Ammon's horn (tissue), 1 donor: ENCODE data around the gene ZNHIT3.
"Not testable (repeated sequence)": the region's sequence is repeated elsewhere in the genome, so short reads cannot be mapped to it uniquely, and the experiment has no call there.

Experiments
- DNase-seq: peaks from one replicate; pipeline ENCODE4 v3.0.0-alpha.2; 2016; ENCODE audit warnings: low spot score

ZNHIT3 gene

DNA sequence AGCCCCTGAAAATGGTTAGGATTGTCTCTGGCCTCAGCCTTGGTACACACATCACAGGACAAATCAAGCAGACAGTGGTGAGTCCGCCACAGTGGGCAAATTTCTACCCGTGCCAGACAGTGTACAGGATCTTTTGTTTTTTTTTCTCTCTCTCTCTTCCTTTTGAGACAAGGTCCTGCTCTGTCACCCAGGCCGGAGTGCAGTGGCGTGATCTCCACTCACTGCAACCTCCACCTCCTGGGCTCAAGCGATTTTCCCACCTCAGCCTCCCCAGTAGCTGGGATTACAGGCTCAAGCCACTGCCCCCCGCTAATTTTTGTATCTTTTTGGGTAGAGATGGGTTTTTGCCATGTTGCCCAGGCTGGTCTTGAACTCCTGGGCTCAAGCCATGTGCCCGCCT is 2.5 kb upstream of the ZNHIT3 start:
- DNase-seq = not testable (repeated sequence)

DNA sequence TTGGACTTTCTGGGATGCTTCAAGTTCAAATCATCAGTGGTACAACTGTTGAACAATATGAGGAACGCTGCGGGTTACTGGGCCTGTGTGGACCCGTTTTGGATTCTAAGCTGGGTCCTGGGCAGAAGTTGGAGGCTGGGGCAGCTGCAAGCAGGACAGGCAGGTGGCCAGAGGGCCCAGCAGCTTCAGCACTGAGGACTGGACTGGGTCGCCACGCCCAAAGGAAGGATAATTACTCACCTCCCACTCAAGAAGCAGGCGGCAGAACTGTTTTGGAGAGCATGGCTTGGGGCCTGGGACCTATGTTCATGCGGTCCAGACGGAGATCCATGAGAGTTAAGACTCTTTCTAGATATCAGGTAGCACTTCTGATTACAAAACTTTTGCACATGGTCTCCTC is 1.5 kb upstream of the ZNHIT3 start:
- DNase-seq = no peak

DNA sequence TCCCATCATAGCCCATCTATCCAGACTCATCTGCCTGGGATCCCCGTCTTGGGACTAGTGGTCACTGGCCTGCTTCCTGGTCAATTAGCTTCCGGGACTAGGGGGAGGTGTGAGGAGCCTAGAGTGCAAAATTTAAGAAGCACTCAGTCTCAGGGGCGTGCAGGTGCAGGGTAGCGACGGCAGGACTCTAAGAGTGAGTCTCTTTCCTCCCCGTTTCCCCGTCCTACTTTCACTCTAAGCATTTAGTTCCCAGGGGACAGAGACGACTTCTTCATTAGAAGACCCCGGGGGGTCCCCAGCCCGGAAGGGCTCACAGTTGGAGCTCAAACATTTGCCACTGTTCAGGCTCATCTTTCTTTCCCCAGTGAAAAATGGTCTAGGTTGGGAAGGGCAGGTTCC is 677 bp upstream of the ZNHIT3 start:
- no peak for DNase-seq

DNA sequence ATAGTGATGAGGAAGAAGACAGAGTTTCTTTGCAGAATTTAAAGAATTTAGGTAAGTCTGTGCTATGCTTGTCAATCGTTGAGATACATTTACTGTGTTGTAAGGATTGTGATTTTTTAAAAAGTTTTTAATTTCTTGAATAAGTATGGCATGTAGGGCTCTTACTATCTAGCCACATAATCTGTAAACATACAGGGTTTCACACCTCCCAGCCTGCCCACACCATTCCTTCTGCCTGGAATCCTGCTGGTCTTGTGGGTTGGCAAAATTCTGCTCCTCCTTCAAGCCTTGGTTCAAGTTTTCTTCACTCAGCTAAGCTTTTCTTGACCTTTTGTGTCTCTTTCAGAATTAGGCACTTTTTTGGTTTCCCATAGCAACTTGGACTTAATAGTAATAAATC is 7.5 kb downstream of the ZNHIT3 start:
- DNase-seq = no peak

DNA sequence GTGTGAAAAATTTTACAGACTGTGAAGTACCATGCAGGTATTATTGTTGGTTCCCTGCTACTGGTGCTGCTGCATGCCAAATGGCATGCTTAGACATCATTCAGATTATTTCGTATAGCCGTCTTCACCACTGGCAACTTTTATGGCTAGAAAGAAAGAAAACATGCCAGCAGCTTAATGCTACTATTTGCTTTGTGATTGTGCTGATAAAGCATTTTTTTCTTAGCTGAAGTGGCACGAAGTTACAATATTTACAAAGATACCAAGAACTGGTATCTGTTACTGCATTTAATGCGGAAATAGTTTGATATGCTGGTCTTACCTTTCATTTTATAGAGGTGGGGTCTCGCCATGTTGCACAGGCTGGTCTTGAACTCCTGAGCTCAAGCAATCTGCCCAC is 8.2 kb downstream of the ZNHIT3 start:
- DNase-seq = no peak

DNA sequence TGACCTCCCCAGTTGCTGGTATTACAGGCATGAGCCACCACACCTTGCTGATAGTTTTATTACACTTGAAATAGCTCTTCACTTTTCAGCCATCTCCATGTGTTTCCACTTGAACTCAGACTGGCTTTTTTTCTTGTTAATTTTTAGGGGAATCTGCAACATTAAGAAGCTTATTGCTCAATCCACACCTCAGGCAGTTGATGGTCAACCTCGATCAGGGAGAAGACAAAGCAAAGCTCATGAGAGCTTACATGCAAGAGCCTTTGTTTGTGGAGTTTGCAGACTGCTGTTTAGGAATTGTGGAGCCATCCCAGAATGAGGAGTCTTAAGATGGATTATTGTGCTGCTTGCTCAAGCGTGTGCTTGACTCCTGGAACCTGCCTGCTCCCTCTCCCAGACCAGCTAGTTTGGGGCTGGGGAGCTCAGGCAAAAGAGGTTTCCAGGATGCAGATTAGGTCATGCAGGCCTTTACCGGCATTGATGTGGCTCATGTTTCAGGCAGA is 8.6 kb downstream of the ZNHIT3 start:
- no peak for DNase-seq

DNA sequence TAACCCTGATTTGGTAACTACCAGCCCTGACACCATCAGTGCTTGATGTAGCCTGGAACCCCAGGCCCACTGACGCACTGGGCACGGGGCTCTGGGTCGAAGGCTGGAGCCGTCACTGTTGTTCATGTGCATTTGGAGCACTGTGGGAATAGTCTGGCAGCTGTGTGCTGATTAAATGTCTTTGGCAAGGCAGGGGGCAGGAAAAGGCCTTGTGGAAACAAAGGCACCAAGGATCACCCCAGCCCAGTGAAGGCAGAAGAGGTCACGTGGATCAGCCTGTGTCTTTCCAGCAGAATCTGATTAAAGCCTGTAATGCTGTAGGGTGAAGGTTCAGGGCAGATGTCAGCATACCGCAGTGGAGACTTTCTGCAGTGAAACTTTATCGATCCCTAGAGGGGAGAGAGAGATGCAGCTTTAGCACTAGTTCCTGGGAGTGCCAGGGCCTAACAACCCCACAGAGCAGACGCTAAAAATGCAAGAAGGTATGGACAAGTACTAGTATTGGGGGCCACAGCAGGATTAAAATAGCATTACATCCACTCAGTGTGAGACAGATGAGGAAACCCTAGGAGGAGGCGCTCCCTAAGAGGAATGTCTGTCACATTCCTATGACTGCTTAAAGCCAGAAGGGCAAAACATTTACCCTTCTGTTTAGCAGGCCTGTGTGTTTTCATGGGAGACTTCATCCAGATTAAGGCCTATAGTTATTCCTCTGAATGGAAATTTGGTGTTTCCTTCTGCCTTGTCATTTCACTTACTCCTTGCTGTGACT is 9.7 kb downstream of the ZNHIT3 start:
- DNase-seq = peak; percentile 68

DNA sequence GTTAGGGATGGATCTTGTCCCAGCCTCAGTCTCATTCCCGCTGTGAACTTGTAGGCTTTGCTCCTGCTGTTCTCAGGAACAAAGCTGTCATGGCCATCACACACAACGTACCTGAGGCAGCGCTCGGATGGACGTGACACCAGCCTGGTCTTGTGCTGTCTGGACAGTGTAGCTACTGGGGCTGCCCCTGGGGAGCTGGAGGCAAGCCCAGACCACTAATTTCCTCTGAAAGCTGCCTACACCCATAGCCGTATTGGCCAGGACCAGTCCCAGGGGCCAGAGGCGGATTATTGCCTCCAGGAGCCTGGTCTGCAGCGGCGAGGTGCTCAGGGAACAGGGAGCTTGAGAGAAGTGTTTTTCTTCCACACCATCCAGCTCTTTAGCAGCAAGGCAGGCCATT is 11.7 kb downstream of the ZNHIT3 start:
- no peak for DNase-seq

DNA sequence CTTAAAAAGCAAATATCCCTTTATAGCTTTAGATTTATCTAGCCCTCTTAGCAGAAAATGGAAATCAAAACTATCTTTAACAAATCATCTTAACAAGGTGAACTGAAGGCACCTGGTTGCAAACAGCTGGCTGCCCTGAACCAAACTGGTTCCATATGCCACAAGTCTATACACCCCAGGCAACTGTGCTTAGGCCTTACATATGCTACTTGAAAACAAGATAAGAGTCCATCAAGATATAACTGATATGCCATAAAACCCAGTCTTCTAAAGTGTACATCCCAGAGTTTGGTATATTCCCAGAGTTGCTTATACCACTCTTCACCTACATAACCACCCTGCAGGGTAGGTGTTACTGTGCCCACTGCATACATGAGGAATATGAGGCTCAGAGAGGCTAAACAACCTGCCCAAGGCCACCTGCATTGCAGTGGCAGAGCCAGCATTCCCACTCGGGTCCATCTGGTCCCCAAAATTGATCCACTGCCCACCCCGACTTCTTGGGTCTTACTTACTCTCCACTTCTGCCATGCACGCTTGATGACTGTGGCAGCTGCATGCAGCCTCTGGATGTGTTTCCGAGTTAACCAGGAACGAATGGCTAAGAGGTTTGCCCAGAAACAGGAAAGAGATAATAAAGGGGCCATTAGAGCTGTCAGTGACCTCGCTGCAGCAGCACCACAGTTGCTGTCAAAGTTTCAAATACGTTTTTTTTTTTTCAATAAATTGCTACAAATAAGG is 12.2 kb downstream of the ZNHIT3 start:
- no peak for DNase-seq

DNA sequence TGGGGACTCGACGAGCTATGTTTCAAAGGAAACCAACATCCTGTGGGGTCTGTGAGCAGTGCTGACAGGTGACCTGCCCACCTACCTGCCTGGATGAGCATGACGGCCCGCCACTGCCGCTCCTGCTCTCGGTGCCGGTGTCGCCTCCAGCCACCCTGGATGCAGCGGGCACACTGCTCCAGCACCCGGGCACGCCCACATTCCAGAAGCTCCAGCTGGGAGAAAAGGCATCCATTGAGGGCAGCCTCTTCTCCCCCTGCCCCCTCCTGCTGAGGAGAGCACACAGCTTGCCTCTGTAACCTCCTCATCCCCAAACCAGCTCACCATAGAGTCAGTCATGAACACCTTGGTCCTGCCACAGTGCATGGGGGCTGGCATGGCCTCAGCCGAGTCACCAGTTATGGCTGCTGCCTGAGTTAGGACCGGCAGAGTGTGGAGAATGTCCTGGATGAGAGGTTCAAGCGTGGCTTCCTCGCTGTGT is 14.3 kb downstream of the ZNHIT3 start:
- DNase-seq = no peak

DNA sequence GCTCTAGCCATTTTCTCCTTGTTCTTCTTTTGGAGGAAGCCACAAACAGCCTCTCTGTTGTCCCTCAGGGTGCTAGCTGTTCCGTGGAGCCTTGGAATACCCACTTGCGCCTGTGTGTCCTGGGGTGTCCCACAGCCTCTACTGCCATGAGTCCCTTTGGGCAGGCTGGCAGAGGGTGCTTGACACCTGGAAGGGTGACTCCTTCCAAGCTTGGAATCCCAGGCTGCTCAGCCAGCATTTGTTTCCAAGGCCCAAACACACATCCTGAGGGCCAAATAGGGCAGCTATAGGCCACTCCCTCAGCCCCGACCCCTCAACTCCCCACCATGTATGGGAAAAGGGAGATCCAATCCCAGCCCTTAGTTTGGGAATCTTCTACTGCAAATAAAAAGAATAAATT is 14.9 kb downstream of the ZNHIT3 start:
- no peak for DNase-seq

DNA sequence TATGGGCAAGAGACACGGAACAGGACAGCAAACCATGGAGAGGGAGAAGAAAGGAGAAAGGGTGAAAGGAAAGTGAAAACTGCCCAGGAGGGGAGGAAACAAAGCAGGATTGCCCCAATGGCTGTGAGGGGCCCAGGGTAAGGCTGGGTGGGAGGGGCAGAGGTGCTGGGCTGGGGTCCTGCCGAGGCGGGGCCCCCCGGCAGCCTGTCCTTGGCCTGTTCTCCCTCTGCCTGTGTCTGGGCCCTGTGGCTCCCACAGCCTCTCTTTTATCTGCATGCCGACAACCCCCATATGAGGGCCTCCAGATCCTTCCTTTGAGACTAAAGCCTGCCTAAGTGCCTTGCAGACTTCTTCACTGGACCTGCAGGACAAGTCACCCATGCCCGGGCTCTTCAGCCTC is 15.5 kb downstream of the ZNHIT3 start:
- no peak for DNase-seq

DNA sequence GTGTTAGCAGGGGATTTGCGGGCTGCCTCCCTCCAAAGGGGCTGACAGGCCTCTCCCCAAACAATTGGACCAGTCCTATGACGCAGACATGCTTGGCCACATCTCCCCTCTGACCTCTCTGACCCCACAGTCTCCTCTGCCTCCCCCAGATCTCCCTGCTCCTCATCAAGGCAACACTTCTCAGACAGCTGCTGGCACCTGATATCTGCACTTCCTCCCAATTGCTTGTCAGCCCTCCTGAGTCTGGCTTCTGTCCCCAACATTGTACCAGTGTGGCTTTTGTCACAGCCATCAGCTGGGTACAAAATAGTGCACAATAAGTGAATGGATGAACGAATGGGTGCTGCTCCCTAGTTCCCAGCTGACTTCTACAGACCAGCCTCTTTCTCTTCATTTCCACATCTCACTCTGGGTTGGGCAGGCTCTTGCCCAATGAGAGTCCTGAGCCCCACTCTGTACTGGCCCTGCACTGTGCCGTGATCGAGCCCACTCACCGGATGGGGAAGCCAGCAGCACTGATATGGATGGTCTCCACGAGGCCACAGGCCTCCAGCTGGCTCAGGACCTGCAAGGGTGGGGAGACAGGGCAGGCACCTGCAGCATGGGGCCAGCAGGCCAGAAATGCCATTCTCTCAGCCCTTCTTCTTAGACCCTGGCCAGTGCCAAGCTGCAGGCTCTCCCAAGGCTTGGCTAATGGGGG is 17.1 kb downstream of the ZNHIT3 start:
- DNase-seq = no peak

DNA sequence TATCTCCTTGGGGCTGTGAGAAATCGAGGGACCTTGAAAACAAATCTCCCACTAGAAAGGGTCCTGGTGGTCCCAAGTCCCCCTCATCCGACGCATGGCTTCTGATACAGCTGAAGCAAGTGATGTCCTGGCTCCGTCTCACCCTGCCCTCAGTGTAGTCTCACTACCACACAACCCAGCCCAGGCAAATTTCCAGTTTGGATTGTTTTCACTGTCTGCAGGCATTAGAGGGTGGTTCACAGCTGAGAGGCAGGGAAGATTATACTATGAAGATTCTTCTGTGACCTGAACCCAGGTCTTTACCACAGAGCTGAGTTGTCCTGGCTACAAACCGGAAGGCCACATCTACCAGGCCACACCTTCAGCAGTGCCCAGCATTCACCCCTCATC is 17.7 kb downstream of the ZNHIT3 start:
- no peak for DNase-seq

DNA sequence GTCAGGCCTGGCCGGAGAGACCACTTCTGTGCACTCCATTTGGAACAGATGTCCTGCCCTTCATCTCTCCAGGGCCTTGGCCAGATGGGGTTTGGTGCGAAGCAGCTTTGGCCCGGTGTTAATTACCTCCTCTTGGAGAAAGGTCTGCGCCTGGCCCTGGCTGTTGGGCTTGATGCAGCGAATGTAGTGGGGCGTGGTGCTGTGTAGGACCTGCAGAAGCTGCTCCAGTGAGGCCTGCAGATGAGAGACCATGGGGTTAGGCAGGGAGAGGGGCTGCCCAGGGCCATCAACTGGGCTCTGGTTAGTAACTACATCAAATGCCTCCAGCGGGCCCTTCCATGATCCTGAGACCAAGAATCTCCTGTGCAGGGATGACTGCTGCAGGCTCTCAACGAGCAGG is 18.7 kb downstream of the ZNHIT3 start:
- DNase-seq = no peak

DNA sequence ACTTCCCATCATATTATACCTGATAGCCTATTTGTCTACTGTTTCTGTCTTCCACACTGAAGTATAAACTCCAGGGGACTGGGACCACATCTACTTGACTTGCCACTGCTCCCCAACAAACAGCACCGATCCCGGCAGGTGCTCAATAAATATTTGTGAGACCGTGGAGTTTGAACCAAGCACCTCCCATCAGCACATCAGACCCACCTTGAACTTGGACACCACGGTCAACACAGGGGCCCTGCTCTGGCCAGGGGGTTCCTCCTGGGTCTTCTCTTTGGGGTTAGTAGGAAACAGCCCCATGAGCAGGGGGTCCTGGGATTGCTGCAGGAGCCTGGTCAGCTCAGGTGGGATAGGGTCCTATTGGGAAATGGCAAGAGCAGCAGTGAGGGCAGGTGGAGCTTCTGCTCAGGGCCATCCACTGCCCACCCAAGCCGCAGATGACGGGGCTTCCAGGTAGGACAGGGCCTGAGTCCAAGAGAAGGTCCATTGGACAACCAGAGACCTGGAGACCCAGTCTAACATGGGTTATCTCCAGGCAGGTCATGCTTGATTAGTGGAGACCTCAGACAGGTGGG is 19.9 kb downstream of the ZNHIT3 start:
- DNase-seq = no peak

DNA sequence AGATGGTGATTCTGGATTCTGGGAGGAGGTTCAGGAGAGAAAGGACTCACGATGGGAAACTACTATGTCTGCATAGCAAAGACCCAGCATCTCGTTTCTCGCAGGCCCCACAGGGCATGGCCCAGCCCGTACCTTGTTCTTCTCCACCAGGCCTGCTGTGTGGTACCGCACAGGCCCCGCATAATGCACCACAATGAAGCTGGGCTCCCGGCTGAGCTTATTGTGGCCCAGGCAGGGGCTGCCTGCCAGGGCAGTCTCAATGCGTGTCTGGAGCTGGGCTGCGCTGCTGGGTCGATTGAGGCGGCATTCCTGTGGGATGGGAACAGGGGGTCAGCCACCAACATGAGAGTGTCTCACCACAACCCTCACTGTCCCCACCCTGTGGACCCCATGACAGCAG is 20.4 kb downstream of the ZNHIT3 start:
- DNase-seq = no peak

DNA sequence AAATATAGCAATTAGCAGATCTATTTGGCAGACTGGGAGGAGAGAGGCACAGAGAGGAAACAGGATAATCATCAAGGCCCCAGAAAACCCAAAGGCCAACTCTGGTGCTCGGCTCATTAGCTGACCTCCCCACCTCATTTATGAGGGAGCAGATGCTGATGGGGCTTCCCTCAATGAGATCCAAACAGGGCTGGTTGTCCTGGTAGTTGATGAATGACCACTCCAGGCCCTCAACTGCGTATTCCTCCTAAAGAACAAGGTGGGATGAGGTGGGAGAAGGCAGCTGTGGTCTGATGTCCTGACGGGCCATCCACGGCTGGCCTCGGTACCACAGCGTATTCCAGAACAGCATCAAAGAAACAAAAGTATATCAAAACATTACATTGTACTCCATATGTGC is 20.8 kb downstream of the ZNHIT3 start:
- DNase-seq = no peak

DNA sequence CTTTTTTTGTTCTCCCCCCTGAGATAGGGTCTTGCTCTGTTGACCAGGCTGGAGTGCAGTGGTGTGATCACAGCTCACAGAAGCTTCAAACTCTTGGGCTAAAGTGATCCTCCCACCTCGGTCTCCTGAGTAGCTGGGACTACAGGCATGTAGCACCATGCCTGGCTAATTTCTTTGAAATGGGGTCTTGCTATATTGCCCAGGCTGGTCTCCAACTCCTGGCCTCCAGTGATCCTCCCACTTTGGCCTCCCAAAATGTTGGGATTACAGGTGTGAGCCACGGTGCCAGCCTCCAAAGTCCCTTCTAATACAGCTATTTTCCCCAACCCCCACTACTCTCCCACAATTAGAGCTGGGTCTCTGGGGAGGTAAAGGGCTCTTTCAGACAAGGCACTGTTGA is 22.0 kb downstream of the ZNHIT3 start:
- not testable (repeated sequence) for DNase-seq

DNA sequence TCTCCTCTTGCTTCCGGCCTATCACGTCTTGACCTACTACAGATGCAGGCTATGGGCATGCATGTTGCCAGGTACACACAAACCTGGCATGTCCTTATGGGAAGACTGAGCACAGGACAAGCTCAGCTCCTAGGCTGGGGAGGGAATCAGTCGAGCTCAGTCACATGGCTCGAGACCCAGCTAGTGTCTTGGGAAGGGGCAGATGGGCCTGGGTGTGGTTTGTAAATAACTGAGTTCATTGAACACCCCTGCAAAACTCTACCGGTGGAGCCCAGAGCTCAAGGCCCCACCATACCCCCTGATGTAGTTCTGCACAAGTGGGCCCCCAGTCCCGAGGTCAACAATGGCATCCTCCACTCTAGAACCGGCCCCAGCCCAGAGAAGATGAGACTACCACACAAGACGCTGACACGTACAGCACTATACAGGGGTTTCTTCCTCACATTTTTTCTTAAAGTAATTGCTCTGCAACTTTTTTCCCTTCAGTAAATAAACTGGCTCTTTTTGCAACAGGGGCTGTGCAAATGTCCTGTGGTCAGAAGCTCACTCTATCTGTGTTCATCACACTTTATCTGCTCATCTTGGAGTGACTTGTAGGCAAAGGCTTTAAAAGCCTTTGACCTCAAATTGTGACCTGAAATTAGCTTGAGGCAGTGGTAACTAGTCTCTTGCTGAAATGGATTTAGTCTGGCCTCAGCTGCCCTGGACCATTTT is 22.9 kb downstream of the ZNHIT3 start:
- DNase-seq = no peak

DNA sequence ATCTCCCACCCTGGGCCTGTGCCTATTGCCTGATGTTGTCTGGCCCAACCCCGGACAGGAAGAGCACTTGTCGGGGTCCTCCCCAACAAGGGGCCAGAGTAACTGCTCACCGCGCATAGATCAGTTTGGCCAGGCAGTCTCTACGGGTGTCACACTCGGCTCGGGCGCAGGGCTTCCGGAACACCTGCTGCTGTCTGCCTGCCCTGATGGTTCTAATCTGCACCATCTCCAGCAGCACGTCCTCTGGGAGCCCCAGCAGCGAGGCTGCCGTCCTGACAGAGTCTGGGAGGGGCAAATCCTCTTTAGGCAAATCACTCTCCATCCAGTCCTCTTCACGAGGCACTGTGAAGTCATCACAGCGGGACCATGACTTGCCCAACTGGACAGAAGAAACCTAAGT is 24.2 kb downstream of the ZNHIT3 start:
- no peak for DNase-seq

DNA sequence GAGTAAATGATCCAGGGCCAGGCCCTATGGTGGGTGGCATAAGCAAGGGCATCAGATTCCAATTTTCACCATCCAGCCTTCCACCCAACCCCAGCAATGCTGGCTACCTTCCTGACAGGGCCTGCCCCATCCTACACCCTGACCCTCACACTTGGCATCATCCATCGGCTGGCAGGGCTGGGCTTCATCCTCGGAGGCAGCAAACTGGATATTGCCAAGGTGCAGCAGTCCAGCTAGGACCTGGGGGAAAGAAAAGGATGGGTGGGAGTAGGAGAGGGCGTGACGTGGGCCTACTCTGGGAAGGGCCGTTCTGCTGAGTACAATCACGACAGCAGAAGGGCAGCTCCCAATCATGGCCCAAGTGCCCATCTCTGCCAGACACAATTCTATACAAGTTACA is 24.7 kb downstream of the ZNHIT3 start:
- no peak for DNase-seq
